H54 (cell line): ENCODE measurements around the gene SAMD14.

Source experiments
- DNase-seq: peaks from one replicate; pipeline ENCODE4 v3.0.0; 2011; ENCODE audit warnings: low spot score, mixed read lengths; ENCODE audit not compliant: insufficient read length
- FAIRE-seq: peaks from 3 replicates; lab custom pipeline; 2011; peaks lifted over from hg19 to GRCh38; lab: Jason Lieb, UNC
- POLR2A ChIP-seq: IDR thresholded peaks from 2 replicates; pipeline ENCODE4 v1.6.1; 2011; ENCODE audit warnings: low read depth, mild to moderate bottlenecking, low read length

The SAMD14 gene

DNA sequence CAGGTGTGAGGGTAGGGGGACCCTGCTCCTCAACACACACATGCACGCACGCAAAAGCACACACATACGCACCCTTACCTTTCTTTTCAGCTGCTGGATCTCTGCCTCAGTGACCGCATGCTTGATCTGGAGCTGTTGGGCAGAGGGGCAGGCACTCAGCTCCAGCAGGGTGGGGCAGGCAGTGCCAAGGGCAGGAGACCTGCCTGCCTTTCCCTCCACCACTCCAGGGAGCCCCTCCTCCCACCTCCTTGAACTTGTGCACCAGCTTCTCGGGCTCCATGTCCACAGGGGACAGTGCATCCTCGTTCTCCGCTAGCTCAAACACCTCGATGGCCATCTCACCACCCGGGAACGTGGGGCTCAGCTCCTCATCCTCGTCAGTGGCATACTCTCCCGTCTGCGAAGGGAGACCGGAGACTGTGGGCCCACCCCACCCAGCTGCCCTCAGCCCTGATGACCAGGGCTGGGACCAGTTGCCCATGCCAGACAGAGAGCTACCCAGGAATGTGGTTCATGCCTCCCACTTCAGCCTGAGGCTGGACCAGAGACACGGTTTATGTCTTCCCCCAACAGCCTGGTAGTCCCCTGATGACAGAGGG is 9.3 kb upstream of the SAMD14 start:
- FAIRE-seq = no peak
- no peak for TF ChIP-seq POLR2A

DNA sequence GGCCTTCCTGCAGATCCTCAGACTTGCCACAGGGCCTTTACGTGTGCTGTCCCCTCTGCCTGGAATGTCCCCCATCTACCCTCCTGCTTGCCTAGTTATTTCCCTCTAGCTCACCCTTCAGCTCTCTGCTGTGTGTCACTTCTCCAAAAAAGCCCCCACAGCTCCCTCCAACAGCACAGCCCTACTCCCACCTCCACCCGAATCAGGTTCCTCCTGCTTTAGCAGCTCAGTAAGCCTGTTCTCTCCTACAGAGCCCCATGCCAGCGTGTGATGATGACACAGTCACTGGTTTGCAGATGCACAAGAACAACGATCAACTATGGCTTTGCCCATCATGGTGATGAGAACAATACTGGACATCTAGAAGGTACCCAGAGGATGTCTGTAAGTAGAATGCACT is 7.1 kb upstream of the SAMD14 start:
- FAIRE-seq (no peak), DNase-seq (no peak)
- no peak for TF ChIP-seq POLR2A

More for the DNA sequence above, 9.3 kb upstream of the SAMD14 start:
- no peak for DNase-seq

DNA sequence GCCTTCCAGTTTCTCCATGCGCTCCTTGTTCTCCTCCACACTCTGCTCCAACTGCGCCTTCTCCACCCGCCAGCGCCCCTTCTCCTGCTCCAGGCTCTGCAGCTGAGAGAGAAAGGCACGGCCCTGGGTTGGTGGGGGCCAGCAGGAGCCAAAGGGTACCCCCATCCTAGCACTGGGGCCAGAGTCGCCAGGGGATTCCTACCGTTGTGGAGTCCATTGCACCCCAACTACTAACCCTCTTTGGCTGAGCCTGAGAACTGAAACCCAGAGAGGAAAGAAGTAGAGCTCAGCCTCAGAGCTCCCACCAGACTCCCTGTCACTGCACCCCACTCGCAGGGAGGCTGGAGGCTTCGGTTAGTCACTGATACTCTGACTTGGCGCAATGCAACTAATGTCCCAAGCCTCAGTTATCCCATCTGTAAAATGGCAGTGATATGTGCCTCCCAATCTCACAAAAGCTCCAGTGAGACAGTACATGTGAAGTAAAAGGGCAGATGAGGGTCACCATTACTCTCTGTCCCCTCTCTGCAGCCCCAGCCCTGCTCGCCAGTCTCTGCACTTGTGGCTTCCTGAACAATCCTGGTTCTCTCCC is 6.2 kb upstream of the SAMD14 start:
- TF ChIP-seq POLR2A = no peak
- no peak for DNase-seq
- FAIRE-seq = no peak

GRCh38 chr17:50135316-50136095 is 5.5 kb upstream of the SAMD14 start:
- FAIRE-seq (no peak), DNase-seq (no peak)
- TF ChIP-seq POLR2A = no peak

GRCh38 chr17:50134206-50135110 is 4.5 kb upstream of the SAMD14 start:
- TF ChIP-seq POLR2A = no peak
- DNase-seq (no peak), FAIRE-seq (no peak)

DNA sequence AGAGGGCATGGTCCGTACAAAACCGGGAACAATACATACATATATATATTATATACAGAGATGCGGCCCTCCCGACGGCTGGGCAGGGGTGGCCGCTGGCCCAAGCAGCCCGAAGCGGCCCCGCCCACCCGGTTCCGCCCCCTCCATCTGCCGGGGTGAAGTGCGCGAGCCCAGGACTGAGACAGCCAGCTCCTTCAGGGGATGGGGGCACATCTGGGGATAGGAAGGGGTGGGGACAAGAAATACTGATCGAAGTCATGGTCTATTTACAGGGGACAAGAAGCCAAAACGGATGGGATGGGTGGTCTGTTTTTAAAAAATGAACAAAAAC is 3.8 kb upstream of the SAMD14 start:
- no peak for TF ChIP-seq POLR2A

GRCh38 chr17:50133028-50133768 is 3.2 kb upstream of the SAMD14 start:
- no peak for FAIRE-seq
- TF ChIP-seq POLR2A = no peak
- DNase-seq = peak; percentile 94

More for the DNA sequence above, 3.8 kb upstream of the SAMD14 start:
- no peak for DNase-seq
- FAIRE-seq = no peak

- no peak for DNase-seq
- no peak for TF ChIP-seq POLR2A
- no peak for FAIRE-seq
These were observed 2.3 kb upstream of the SAMD14 start for GRCh38 chr17:50132104-50132794.

GRCh38 chr17:50130559-50131305 is 772 bp upstream of the SAMD14 start:
- TF ChIP-seq POLR2A = no peak
- no peak for FAIRE-seq
- DNase-seq = no peak

- no peak for FAIRE-seq
- TF ChIP-seq POLR2A = no peak
These were observed 620 bp downstream of the SAMD14 start for GRCh38 chr17:50129353-50129727.

DNA sequence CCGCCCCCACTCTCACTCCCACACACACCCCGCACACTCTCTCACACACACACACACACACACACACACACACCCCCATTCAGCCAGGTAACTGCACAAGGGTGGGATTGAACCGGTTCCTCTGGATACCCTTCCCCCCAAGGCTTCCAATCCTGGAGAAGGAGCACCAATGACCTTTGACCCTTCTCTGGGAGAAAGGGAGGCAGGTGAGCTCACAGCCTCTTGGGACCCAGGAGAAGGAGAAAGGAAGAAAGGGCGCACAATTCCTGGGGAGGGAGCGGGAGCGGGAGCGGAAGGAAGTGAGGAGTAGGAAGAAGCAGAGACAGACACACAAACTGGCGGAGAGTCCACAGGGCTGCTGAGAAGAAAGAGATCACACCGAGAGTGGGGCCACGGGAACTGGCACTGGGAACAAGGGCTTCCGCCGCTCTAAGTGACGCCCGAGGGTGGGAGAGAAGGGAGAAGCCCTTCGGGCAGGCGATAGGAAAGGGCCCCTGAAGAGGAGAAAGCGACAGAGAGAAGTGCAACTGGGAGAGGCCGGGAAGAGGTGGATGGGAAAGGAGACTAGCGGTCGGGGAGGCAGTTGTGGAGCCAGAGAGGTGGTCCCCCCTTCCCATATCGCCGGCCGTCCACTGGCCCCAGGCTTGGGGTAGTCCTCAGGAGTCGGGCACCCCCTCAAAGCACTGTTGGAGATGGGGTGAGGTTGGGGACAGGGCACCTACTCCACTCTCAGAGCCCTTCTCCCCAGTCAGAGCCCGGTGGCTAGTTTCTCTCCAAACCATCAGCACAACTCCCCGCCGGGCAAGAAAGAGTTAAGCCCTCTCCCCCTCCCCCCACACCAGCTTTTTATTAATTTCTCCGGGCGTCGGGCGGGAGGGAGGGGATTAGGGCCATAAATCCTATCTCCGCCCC is 1.3 kb downstream of the SAMD14 start:
- FAIRE-seq (no peak), DNase-seq (no peak)
- no peak for TF ChIP-seq POLR2A

More at GRCh38 chr17:50129353-50129727, 620 bp downstream of the SAMD14 start:
- DNase-seq = no peak
